SK-N-SH treated with all-trans-retinoic acid at 6 μM for 48 hours (cell line): ENCODE data around the gene RASSF6.
"Not testable (repeated sequence)": the region's sequence is repeated elsewhere in the genome, so short reads cannot be mapped to it uniquely, and the experiment has no call there.

Experiments used
- ATAC-seq: fragments of 200-7000 bp; cut with Tn5 transposase; 3 replicates; pipeline ENCODE4 v1.9.1; 2020; ENCODE audit warnings: mild to moderate bottlenecking, moderate library complexity
- ARNTL ChIP-seq: fragments of 450-650 bp; formaldehyde crosslinking; IDR thresholded peaks from 2 replicates; pipeline ENCODE4 v1.5.0; 2020; ENCODE audit warnings: low read depth, mild to moderate bottlenecking, moderate library complexity, borderline replicate concordance
- BACH2 ChIP-seq: fragments of 250-450 bp; sonication (Bioruptor Pico); IDR thresholded peaks from 2 replicates; pipeline ENCODE4 v1.9.0; 2021; ENCODE audit warnings: mild to moderate bottlenecking, borderline replicate concordance
- CSDC2 ChIP-seq: fragments of 250-450 bp; sonication (Bioruptor Pico); IDR thresholded peaks from 2 replicates; pipeline ENCODE4 v1.5.0; 2020; ENCODE audit warnings: mild to moderate bottlenecking, moderate library complexity
- ESRRG ChIP-seq: fragments of 250-450 bp; sonication (Bioruptor Pico); IDR thresholded peaks from 2 replicates; pipeline ENCODE4 v1.6.1; 2021; ENCODE audit warnings: mild to moderate bottlenecking
- GLIS3 ChIP-seq: fragments of 250-450 bp; sonication (Bioruptor Pico); IDR thresholded peaks from 2 replicates; pipeline ENCODE4 v1.5.0; 2020; ENCODE audit warnings: mild to moderate bottlenecking, moderate library complexity
- ISL1 ChIP-seq: fragments of 250-450 bp; sonication (Bioruptor Pico); IDR thresholded peaks from 2 replicates; pipeline ENCODE4 v2.1.2; 2022; ENCODE audit warnings: mild to moderate bottlenecking, moderate library complexity
- OSR1 ChIP-seq: fragments of 250-450 bp; sonication (Bioruptor Pico); IDR thresholded peaks from 2 replicates; pipeline ENCODE4 v1.8.0; 2022; ENCODE audit warnings: moderate library complexity, mild to moderate bottlenecking, inconsistent platforms
- RARB ChIP-seq: fragments of 250-450 bp; sonication (Bioruptor Pico); IDR thresholded peaks from 2 replicates; pipeline ENCODE4 v1.8.0; 2021; ENCODE audit warnings: mild to moderate bottlenecking, moderate library complexity
- SNAI2 ChIP-seq: fragments of 250-450 bp; sonication (Bioruptor Pico); IDR thresholded peaks from 2 replicates; pipeline ENCODE4 v1.5.0; 2020; ENCODE audit warnings: mild to moderate bottlenecking, moderate library complexity
- TOX ChIP-seq: fragments of 250-450 bp; sonication (Bioruptor Pico); IDR thresholded peaks from 2 replicates; pipeline ENCODE4 v1.8.0; 2021; ENCODE audit warnings: mild to moderate bottlenecking, moderate library complexity, borderline replicate concordance
- ZC3H10 ChIP-seq: fragments of 250-450 bp; sonication (Bioruptor Pico); IDR thresholded peaks from 2 replicates; pipeline ENCODE4 v1.5.1; 2021; ENCODE audit warnings: mild to moderate bottlenecking, moderate library complexity
- ZFP30 ChIP-seq: fragments of 450-650 bp; formaldehyde crosslinking; IDR thresholded peaks from 2 replicates; pipeline ENCODE4 v1.5.0; 2022; ENCODE audit warnings: mild to moderate bottlenecking, moderate library complexity
- ZNF565 ChIP-seq: fragments of 450-650 bp; formaldehyde crosslinking; conservative IDR thresholded peaks from 2 replicates; pipeline ENCODE4 v1.5.0; 2020; ENCODE audit warnings: low read depth, mild to moderate bottlenecking, moderate library complexity
- ZNF70 ChIP-seq: fragments of 450-650 bp; formaldehyde crosslinking; IDR thresholded peaks from 2 replicates; pipeline ENCODE4 v1.5.0; 2020; ENCODE audit warnings: mild to moderate bottlenecking, moderate library complexity
- ZNF8 ChIP-seq: fragments of 450-650 bp; formaldehyde crosslinking; IDR thresholded peaks from 2 replicates; pipeline ENCODE4 v1.5.0; 2020; ENCODE audit warnings: mild to moderate bottlenecking, moderate library complexity
- TF ChIP-seq, protein P1 (sequence below): fragments of 250-450 bp; sonication (Bioruptor Pico); IDR thresholded peaks from 2 replicates; pipeline ENCODE4 v1.5.0; 2020; ENCODE audit warnings: mild to moderate bottlenecking, moderate library complexity
- TF ChIP-seq, protein P2 (sequence below): fragments of 250-450 bp; sonication (Bioruptor Pico); IDR thresholded peaks from 2 replicates; pipeline ENCODE4 v1.8.0; 2021; ENCODE audit warnings: low read depth, mild to moderate bottlenecking, moderate library complexity, borderline replicate concordance
- TF ChIP-seq, protein P3 (sequence below): fragments of 250-450 bp; sonication (Bioruptor Pico); IDR thresholded peaks from 2 replicates; pipeline ENCODE4 v1.5.1; 2020; ENCODE audit warnings: low read depth, mild to moderate bottlenecking, moderate library complexity
- TF ChIP-seq, protein P4 (sequence below): fragments of 250-450 bp; sonication (Bioruptor Pico); IDR thresholded peaks from 2 replicates; pipeline ENCODE4 v1.8.0; 2020; ENCODE audit warnings: mild to moderate bottlenecking, moderate library complexity, borderline replicate concordance
- TF ChIP-seq, protein P5 (sequence below): fragments of 250-450 bp; sonication (Bioruptor Pico); IDR thresholded peaks from 2 replicates; pipeline ENCODE4 v1.5.1; 2021; ENCODE audit warnings: mild to moderate bottlenecking, moderate library complexity

RASSF6 gene

DNA sequence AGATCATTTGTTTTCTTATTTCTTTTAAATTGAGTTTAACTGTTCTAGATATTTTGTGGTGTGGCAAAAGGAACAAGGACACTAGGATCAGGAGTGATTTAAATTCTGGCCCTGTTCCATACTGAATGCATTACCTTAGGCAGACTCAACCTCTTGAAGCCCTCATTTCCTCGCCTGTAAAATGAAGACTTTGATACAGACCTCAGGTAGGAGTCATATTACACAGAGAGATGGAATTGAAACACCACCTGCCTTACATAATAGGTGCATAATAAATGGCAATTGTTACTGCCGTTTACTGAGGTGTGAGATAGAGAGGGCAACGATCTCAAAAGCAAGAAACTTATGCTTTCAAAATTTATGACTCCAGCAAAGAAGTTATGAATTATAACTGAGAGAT, 28.2 kb upstream of the RASSF6 start:
- no peak for TF ChIP-seq ZNF565 (CRISPR knock-in tag)
- TF ChIP-seq ZNF8 (CRISPR knock-in tag), result no peak
- no peak for TF ChIP-seq CSDC2
- TF ChIP-seq, protein P1, sequence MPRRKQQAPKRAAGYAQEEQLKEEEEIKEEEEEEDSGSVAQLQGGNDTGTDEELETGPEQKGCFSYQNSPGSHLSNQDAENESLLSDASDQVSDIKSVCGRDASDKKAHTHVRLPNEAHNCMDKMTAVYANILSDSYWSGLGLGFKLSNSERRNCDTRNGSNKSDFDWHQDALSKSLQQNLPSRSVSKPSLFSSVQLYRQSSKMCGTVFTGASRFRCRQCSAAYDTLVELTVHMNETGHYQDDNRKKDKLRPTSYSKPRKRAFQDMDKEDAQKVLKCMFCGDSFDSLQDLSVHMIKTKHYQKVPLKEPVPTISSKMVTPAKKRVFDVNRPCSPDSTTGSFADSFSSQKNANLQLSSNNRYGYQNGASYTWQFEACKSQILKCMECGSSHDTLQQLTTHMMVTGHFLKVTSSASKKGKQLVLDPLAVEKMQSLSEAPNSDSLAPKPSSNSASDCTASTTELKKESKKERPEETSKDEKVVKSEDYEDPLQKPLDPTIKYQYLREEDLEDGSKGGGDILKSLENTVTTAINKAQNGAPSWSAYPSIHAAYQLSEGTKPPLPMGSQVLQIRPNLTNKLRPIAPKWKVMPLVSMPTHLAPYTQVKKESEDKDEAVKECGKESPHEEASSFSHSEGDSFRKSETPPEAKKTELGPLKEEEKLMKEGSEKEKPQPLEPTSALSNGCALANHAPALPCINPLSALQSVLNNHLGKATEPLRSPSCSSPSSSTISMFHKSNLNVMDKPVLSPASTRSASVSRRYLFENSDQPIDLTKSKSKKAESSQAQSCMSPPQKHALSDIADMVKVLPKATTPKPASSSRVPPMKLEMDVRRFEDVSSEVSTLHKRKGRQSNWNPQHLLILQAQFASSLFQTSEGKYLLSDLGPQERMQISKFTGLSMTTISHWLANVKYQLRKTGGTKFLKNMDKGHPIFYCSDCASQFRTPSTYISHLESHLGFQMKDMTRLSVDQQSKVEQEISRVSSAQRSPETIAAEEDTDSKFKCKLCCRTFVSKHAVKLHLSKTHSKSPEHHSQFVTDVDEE (CRISPR knock-in tag), result no peak
- TF ChIP-seq ZC3H10, result no peak
- TF ChIP-seq, protein P2, sequence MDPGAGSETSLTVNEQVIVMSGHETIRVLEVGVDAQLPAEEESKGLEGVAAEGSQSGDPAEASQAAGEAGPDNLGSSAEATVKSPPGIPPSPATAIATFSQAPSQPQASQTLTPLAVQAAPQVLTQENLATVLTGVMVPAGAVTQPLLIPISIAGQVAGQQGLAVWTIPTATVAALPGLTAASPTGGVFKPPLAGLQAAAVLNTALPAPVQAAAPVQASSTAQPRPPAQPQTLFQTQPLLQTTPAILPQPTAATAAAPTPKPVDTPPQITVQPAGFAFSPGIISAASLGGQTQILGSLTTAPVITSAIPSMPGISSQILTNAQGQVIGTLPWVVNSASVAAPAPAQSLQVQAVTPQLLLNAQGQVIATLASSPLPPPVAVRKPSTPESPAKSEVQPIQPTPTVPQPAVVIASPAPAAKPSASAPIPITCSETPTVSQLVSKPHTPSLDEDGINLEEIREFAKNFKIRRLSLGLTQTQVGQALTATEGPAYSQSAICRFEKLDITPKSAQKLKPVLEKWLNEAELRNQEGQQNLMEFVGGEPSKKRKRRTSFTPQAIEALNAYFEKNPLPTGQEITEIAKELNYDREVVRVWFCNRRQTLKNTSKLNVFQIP (CRISPR knock-in tag), result no peak
- TF ChIP-seq ISL1 (CRISPR knock-in tag), result no peak
- no peak for TF ChIP-seq BACH2 (CRISPR knock-in tag)
- no peak for TF ChIP-seq SNAI2 (CRISPR knock-in tag)
- no peak for ATAC-seq

DNA sequence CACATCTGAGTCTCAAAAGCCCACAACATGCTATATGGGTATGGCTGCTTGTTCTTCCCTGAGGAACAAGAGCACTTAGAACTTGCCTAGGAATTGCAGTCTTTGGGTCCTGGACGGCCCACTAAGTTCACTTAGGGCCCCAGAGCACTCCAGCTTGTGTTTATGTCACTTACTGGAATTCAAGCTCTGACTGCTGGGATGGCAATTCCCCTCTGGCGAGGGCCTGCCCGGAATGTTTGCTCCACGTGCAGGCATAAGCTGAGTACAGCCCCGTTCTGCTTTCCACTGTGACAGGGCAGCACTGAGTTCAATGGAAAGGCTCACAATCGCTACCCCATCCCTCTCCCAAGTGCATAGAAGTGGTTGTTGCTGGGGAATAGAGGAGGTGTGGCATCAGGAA, 25.9 kb upstream of the RASSF6 start:
- TF ChIP-seq, protein P3, sequence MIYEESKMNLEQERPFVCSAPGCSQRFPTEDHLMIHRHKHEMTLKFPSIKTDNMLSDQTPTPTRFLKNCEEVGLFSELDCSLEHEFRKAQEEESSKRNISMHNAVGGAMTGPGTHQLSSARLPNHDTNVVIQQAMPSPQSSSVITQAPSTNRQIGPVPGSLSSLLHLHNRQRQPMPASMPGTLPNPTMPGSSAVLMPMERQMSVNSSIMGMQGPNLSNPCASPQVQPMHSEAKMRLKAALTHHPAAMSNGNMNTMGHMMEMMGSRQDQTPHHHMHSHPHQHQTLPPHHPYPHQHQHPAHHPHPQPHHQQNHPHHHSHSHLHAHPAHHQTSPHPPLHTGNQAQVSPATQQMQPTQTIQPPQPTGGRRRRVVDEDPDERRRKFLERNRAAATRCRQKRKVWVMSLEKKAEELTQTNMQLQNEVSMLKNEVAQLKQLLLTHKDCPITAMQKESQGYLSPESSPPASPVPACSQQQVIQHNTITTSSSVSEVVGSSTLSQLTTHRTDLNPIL (CRISPR knock-in tag), result no peak
- TF ChIP-seq ISL1 (CRISPR knock-in tag), result no peak
- no peak for TF ChIP-seq OSR1 (CRISPR knock-in tag)
- TF ChIP-seq ZNF565 (CRISPR knock-in tag), result no peak
- TF ChIP-seq GLIS3, result no peak
- no peak for ATAC-seq

DNA sequence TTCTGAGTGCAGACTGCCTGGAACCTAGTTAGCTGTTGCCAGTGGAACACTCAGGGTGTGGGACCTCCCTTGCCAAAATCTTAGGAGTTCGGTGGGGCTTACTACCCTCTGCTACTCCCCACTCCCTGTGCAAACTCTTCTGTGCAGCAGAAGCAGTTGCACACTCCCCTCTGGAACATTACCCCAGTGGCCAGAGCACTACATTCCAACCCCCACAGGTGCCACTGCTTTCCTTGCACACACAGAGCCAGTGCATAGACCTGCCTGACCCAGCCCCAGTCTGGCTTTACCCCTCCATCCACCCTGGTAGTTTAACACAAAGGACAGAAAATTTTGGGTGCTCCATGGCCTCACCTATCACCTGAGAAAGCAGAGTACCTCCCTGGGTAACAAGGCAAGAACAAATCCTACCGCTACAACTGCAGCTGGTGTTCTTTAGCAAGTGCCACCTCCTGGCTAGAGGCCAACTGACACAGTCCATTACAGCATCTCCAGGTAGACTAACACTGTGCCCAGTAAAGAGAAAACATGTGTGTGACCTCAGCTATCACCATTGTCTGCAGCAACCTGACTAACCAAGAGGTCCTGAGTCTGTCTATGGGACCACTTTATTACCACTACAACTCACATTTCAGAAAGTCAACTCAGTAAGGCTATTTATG, 11.5 kb upstream of the RASSF6 start:
- no peak for TF ChIP-seq TOX (CRISPR knock-in tag)
- TF ChIP-seq ZFP30 (CRISPR knock-in tag), result no peak
- ATAC-seq, result no peak

DNA sequence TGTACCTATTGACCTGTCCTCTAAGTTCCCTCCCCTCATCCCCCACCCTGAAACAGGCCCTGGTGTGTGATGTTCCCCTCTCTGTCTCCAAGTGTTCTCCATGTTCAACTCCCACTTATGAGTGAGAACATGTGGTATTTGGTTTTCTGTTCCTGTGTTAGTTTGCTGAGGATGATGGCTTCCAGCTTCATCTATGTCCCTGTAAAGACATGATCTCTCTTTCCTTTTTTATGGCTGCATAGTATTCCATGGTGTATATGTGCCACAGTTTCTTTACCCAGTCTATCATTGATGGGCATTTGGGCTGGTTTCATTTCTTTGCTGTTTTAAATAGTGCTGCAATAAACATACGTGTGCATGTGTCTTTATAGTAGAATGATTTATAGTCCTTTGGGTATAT, 8.6 kb upstream of the RASSF6 start:
- ATAC-seq, result not testable (repeated sequence)

DNA sequence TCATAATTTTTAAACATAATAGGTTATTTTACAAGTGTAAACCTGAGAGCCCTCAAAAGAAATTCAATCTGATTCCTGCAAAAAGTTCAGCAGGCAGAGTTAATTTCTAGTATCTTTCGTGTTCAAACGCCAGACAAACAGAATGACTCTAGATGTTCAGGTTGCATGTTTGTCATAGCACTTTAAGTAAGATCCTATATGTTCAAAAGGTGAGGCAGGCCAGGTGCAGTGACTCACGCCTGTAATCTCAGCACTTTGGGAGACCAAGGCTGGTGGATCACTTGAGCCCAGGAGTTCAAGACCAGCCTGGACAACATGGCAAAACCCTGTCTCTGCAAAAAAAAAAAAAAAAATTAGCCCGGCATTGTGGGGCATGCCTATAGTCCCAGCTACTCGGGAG, 1.1 kb upstream of the RASSF6 start:
- ATAC-seq, result no peak
- TF ChIP-seq RARB (CRISPR knock-in tag), result no peak
- no peak for TF ChIP-seq ZNF70 (CRISPR knock-in tag)
- TF ChIP-seq ZC3H10, result no peak
- no peak for TF ChIP-seq ESRRG (CRISPR knock-in tag)
- TF ChIP-seq, protein P3 (CRISPR knock-in tag), result no peak
- TF ChIP-seq CSDC2, result no peak
- TF ChIP-seq, protein P4, sequence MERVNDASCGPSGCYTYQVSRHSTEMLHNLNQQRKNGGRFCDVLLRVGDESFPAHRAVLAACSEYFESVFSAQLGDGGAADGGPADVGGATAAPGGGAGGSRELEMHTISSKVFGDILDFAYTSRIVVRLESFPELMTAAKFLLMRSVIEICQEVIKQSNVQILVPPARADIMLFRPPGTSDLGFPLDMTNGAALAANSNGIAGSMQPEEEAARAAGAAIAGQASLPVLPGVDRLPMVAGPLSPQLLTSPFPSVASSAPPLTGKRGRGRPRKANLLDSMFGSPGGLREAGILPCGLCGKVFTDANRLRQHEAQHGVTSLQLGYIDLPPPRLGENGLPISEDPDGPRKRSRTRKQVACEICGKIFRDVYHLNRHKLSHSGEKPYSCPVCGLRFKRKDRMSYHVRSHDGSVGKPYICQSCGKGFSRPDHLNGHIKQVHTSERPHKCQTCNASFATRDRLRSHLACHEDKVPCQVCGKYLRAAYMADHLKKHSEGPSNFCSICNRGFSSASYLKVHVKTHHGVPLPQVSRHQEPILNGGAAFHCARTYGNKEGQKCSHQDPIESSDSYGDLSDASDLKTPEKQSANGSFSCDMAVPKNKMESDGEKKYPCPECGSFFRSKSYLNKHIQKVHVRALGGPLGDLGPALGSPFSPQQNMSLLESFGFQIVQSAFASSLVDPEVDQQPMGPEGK (CRISPR knock-in tag), result no peak
- no peak for TF ChIP-seq ISL1 (CRISPR knock-in tag)
- TF ChIP-seq SNAI2 (CRISPR knock-in tag), result no peak
- TF ChIP-seq GLIS3, result no peak
- TF ChIP-seq, protein P5, sequence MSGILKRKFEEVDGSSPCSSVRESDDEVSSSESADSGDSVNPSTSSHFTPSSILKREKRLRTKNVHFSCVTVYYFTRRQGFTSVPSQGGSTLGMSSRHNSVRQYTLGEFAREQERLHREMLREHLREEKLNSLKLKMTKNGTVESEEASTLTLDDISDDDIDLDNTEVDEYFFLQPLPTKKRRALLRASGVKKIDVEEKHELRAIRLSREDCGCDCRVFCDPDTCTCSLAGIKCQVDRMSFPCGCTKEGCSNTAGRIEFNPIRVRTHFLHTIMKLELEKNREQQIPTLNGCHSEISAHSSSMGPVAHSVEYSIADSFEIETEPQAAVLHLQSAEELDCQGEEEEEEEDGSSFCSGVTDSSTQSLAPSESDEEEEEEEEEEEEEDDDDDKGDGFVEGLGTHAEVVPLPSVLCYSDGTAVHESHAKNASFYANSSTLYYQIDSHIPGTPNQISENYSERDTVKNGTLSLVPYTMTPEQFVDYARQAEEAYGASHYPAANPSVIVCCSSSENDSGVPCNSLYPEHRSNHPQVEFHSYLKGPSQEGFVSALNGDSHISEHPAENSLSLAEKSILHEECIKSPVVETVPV (CRISPR knock-in tag), result no peak
- TF ChIP-seq, protein P1 (CRISPR knock-in tag), result no peak
- no peak for TF ChIP-seq ARNTL
